ACC112 (cell line): ENCODE results near the gene TLR3.
"Not testable (repeated sequence)": the region's sequence is repeated elsewhere in the genome, so short reads cannot be mapped to it uniquely, and the experiment has no call there.

Experiments used
- H2AFZ ChIP-seq: fragments of 200-600 bp; sonication (generic); one replicate; pipeline ENCODE4 v1.6.0; 2017; ENCODE audit warnings: antibody characterized with exemption, low read length; ENCODE audit not compliant: unreplicated experiment
- H3K27ac ChIP-seq: fragments of 200-600 bp; sonication (generic); 2 replicates; pipeline ENCODE4 v1.5.1; 2014; ENCODE audit warnings: low read depth, mild to moderate bottlenecking, antibody characterized with exemption, low read length, moderate library complexity
- H3K27me3 ChIP-seq: fragments of 200-600 bp; sonication (generic); 2 replicates; pipeline ENCODE4 v1.6.1; 2014; ENCODE audit warnings: mild to moderate bottlenecking, antibody characterized with exemption, low read length, moderate library complexity, mixed read lengths; ENCODE audit not compliant: insufficient read depth
- H3K36me3 ChIP-seq: fragments of 200-600 bp; sonication (generic); 2 replicates; pipeline ENCODE4 v1.6.1; 2016; ENCODE audit warnings: mild to moderate bottlenecking, antibody characterized with exemption, low read length, moderate library complexity, mixed read lengths; ENCODE audit not compliant: insufficient read depth
- H3K4me1 ChIP-seq: fragments of 200-600 bp; sonication (generic); one replicate; pipeline ENCODE4 v1.6.1; 2016; ENCODE audit warnings: low read length, mixed read lengths; ENCODE audit not compliant: insufficient read depth, unreplicated experiment, control insufficient read depth
- H3K4me3 ChIP-seq: fragments of 200-600 bp; sonication (generic); 2 replicates; pipeline ENCODE4 v1.5.1; 2014; ENCODE audit warnings: mild to moderate bottlenecking, low read depth, low read length
- H3K79me2 ChIP-seq: fragments of 200-600 bp; sonication (generic); one replicate; pipeline ENCODE4 v1.6.0; 2016; ENCODE audit warnings: low read length; ENCODE audit not compliant: control insufficient read depth, unreplicated experiment, insufficient read depth

TLR3 gene

DNA sequence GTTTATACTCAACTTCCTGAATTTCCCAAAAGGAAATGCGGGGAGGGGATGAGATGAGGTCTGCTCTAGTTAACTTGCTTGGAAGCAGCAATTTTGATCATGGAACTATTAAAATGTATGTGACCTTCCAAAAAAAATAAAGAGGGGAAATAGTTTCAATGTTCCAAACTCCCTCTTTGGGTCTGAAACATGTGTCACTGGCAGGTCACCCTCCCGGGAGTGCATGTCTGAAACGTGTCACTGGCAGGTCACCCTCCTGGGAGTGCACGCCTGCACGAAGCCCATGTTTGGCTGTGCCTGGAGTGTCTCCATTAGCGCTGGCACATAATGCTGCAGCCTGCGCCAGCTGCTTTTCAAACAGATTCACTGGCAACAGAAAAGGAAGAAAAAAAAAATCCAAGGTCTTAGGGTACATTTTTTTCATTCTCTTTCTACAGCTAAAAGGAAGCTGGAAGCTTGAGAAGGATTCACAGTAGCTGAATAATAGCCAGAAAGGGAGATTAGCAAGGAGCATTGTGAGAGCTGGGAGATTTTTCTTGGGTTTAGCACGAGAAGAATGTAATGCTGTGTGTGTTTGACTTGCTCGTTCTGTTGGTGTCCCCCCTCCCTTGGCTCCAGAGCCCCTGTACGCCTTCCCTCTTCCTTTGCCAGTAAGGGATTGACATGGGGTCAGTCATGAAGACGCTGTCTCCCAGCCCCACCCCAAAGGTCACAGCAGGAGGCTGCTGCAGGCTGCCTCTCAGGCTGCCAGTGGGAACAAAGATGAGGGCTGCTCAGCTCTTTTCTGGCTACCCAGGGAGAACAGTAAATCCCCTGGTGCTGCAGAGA lies 39.2 kb upstream of the TLR3 start:
- H3K27ac ChIP-seq = peak overlapping the region; percentile 43
- H3K79me2 ChIP-seq = no peaks in the 10 kb centered on the region
- peak overlapping the region; percentile 48 for H3K4me3 ChIP-seq
- peaks cover 17% of the 10 kb centered on the region for H3K4me1 ChIP-seq
- H3K36me3 ChIP-seq = no peaks in the 10 kb centered on the region
- H3K27me3 ChIP-seq = no peaks in the 10 kb centered on the region
- H2AFZ ChIP-seq = peak overlapping the region; percentile 33

DNA sequence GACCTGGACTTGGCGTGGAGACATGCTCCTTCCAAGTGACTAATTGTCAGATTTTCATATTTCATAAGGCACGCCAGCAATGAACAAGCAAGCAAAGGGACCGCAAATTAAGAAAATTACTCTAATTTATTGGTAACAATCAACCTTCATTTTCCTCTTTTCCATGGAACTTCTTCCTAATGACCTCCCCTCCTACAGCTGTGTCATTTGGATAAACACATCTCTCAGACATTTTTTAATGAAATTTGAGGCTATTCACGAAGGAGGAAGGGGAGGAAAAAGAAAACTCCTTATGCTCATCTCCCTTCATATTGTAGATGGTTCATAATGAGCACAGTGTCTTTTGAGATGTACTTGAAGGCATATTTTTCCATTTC lies 38.6 kb upstream of the TLR3 start:
- peak overlapping the region; percentile 48 for H3K4me3 ChIP-seq
- peak overlapping the region; percentile 43; the same call in 1 of the 2 replicates for H3K27ac ChIP-seq
- H3K79me2 ChIP-seq = no peaks in the 10 kb centered on the region
- no peaks in the 10 kb centered on the region for H3K27me3 ChIP-seq
- H3K4me1 ChIP-seq = peaks cover 17% of the 10 kb centered on the region
- peak overlapping the region; percentile 33 for H2AFZ ChIP-seq
- H3K36me3 ChIP-seq = no peaks in the 10 kb centered on the region

DNA sequence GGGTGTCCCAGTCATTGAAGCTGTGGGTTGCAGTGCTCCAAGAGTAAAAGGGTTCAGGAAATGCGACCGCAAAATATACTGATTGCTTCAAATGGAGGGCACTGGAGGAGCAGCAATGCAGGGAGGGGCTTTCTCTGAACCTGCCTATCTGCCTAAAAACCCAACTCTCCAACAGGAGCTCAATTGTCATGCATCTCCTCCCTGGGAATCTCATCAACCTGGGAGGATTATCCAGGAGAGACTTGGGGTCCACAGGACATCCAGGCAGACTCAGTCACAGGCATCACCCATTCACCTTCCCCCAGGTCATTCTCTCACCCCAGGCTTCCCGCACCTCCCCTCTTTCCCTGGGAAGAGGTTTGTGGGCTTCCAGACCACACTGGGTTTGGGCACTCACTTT lies 38.2 kb upstream of the TLR3 start:
- Histone ChIP-seq H3K36me3 (no peaks in the 10 kb centered on the region), H3K27me3 (no peaks in the 10 kb centered on the region), H3K79me2 (no peaks in the 10 kb centered on the region), H3K4me3 (no peak overlapping the region), H3K27ac (0 out of 2 replicates have a peak overlapping the region, but pooled peaks have one; percentile 43), H2AFZ (peak overlapping the region; percentile 33), H3K4me1 (peaks cover 17% of the 10 kb centered on the region)

DNA sequence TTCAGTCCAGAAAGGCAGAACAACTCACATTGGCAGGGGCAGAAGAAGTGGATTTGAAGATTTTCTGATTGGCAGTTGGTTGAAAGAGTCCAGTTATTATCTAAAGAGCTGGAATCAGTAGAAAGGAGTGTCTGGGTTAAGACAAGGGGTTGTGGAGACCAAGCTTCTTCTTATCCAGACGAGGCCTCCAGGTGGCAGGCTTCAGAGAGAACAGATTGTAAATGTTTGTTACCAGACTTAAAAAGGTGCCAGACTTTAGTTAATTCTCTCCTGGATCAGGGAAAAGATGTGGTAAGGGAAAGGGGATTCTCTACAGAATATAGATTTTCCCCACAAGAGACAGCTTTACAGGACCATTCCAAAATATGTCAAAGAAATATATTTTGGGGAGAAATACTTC lies 36.7 kb upstream of the TLR3 start:
- peaks cover 17% of the 10 kb centered on the region for H3K4me1 ChIP-seq
- no peak overlapping the region for H2AFZ ChIP-seq
- no peaks in the 10 kb centered on the region for H3K79me2 ChIP-seq
- no peak overlapping the region for H3K27ac ChIP-seq
- no peak overlapping the region for H3K4me3 ChIP-seq
- H3K36me3 ChIP-seq = no peaks in the 10 kb centered on the region
- no peaks in the 10 kb centered on the region for H3K27me3 ChIP-seq

DNA sequence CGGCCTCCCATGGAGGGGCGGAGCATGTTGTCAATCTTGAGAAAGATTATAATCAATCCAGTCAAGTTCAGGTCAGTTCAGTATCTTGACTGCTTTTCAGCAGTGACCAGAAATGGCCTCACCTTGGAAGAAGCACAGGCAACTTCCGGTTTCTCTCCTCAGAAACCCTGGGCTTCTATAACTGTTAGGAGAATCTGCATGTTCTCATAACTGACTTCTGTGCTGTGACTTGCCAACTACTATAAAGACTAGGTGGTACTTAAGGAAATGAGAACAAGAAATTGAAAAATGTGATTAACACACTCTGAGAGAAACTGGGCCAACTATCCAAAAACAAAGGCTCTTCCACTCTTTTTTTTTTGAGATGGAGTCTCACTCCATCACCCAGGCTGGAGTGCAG lies 35.9 kb upstream of the TLR3 start:
- Histone ChIP-seq H3K4me3 (no peak overlapping the region), H3K36me3 (no peaks in the 10 kb centered on the region), H3K4me1 (peaks cover 17% of the 10 kb centered on the region), H3K27ac (no peak overlapping the region), H3K27me3 (no peaks in the 10 kb centered on the region), H3K79me2 (no peaks in the 10 kb centered on the region), H2AFZ (no peak overlapping the region)

DNA sequence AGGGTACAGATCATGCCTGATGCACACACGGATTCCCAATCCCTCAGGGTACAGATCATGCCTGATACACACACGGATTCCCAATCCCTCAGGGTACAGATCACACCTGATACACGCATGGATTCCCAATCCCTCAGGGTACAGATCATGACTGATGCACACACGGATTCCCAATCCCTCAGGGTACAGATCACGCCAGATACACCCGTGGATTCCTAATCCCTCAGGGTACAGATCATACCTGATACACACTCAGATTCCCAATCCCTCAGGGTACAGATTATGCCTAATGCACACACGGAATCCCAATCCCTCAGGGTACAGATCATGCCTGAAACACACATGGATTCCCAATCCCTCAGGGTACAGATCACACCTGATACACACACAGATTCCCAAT lies 34.3 kb upstream of the TLR3 start:
- H3K27ac ChIP-seq, H3K4me3 ChIP-seq, H3K36me3 ChIP-seq, H3K4me1 ChIP-seq, H3K79me2 ChIP-seq, H3K27me3 ChIP-seq, H2AFZ ChIP-seq: not testable (repeated sequence)

DNA sequence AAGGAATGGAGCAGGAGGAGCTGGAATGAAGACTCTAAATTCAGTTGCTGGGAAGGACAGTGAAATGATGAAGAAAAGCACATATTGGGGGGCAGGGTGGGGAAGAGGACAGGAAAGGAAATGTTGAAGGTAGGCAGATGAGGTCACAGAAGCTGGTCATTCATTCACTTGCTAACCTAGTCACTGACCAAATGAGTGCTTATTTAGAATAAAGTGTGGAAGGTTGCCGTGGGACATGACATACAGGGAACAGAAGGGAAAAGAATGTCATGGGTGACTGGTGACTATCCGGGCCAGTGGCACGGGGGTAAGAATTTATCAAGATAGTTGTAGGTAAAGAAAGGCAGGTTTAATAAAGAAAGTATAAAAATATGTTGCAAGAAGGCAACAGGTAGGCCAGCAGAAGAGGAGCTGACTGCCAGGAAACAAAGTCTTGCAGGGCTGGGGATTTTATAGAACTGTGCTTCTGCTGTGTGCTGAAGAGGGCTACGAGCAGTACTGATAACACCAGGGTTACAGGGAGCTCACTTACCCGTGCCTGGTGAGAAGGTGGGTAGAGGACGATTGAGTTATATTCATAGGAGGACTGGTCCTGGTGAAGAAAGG lies 31.9 kb upstream of the TLR3 start:
- H3K4me3 ChIP-seq = no peak overlapping the region
- no peaks in the 10 kb centered on the region for H3K79me2 ChIP-seq
- H3K36me3 ChIP-seq = no peaks in the 10 kb centered on the region
- no peak overlapping the region for H2AFZ ChIP-seq
- no peaks in the 10 kb centered on the region for H3K4me1 ChIP-seq
- no peak overlapping the region for H3K27ac ChIP-seq
- H3K27me3 ChIP-seq = peaks cover 7% of the 10 kb centered on the region; the same call in 1 of the 2 replicates

DNA sequence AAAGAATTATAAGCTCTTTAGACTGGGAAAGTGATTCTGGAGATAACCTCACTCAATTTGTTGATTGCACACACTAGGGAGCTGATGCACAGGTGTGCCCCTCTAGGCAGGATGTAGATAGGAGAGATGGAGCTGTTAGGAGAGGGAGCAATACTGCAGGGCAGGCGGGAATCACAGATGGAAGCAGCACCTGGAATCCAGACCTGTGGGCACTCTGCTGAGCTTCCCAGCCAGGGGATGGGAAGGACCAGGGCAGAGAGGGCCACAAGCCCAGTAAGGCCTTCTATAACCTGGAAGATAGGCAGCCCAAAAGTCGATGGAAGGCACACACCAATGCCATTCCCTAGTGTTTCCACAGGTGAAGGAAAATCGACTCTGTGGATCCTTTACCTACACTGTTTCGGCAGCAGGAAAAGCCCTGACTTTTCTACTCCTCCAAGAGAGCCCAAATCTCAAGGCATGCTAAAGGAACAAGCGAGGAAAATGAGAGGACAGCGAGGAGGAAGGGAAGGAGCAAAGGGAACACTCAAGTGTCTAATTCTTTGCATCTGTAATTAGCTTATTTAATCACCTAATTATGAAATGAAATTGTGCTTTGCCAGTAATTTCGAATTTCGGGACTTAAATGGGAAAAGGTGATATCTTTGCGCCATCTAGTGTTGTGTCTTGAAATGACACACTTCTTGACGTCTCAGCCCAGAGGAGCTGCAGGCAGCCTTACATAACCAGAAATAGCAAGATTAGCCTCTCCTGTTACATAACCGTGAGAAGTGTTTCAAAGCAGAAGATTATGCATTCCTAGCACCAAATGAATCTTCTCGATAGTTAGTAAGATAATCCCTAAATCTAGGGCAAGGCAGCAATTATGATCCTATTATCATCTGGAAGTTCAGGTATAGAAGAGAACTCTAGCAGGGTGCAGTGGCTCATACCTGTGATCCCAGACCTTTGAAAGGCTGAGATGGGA lies 31.0 kb upstream of the TLR3 start:
- Histone ChIP-seq H3K27ac (no peak overlapping the region), H3K4me1 (no peaks in the 10 kb centered on the region), H3K4me3 (no peak overlapping the region), H3K36me3 (no peaks in the 10 kb centered on the region), H3K79me2 (no peaks in the 10 kb centered on the region), H2AFZ (no peak overlapping the region), H3K27me3 (peaks cover 7% of the 10 kb centered on the region; the same call in 1 of the 2 replicates)

DNA sequence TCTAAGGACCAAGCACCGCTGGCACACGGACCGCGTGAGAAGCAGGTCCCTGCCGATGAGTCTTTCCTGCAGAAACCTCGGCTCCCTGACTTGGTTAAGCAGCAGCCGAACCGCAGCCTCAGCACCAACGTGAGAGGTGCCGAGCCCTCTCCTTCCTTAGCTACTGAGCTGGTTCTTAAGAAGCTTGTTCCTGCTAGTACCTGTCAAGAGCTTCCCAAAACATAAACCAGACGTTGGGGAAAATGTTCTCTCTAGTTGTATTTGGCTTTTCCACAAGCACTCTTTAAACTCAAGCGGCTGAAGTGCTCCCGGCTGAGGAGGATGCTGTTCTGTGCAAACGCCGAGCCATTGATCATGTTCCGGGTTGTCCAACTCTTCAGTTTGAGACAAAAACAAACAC lies 29.3 kb upstream of the TLR3 start:
- H3K4me3 ChIP-seq = no peak overlapping the region
- peaks cover 7% of the 10 kb centered on the region; the same call in 1 of the 2 replicates for H3K27me3 ChIP-seq
- H3K27ac ChIP-seq = no peak overlapping the region
- no peaks in the 10 kb centered on the region for H3K36me3 ChIP-seq
- H2AFZ ChIP-seq = no peak overlapping the region
- no peaks in the 10 kb centered on the region for H3K79me2 ChIP-seq
- no peaks in the 10 kb centered on the region for H3K4me1 ChIP-seq

DNA sequence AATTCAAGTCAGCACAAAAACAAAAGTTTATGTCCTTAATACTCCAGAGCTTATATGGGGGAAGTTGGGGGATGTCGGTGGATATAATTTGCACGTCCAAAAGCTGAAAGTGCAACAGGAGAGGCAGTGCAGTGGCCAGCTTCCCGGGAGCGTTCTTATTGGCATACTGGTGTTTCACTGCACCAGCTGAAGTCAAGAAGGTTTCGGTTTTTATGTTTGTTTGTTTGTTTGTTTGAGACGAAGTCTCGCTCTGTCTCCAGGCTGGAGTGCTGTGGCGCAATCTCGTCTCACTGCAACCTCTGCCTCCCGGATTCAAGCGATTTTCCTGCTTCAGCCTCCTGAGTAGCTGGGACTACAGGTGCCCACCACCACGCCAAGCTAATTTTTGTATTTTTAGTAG lies 28.6 kb upstream of the TLR3 start:
- no peak overlapping the region for H3K4me3 ChIP-seq
- H3K27me3 ChIP-seq = peaks cover 7% of the 10 kb centered on the region; the same call in 1 of the 2 replicates
- no peaks in the 10 kb centered on the region for H3K36me3 ChIP-seq
- H3K27ac ChIP-seq = no peak overlapping the region
- no peaks in the 10 kb centered on the region for H3K79me2 ChIP-seq
- no peak overlapping the region for H2AFZ ChIP-seq
- H3K4me1 ChIP-seq = no peaks in the 10 kb centered on the region
